GM19468 (cell line): ENCODE data around the gene OR14J1.
"Not testable (repeated sequence)": the region's sequence is repeated elsewhere in the genome, so short reads cannot be mapped to it uniquely, and the experiment has no call there.

ENCODE experiments used
- ATAC-seq: cut with Tn5 transposase; IDR thresholded peaks from one replicate; pipeline ENCODE4 v1.9.1; 2021; ENCODE audit warnings: mild to moderate bottlenecking, moderate library complexity, moderate number of reproducible peaks; ENCODE audit not compliant: unreplicated experiment; ENCODE audit errors: extremely low read depth

OR14J1 gene

GRCh38 chr6:29301316-29301715 is at the start of gene OR14J1:
Gene OR14J1, plus strand, starts transcription at chr6:29301701. Its CDS starts 4,989 bp downstream, at chr6:29306690.
- no peak for ATAC-seq

GRCh38 chr6:29251736-29252135 is 49.8 kb upstream of the OR14J1 start:
- no peak for ATAC-seq

- no peak for ATAC-seq
Observed at GRCh38 chr6:29255530-29255929, 46.0 kb upstream of the OR14J1 start.

- no peak for ATAC-seq
Observed at GRCh38 chr6:29259721-29260120, 41.8 kb upstream of the OR14J1 start.

- no peak for ATAC-seq
Observed at GRCh38 chr6:29263001-29263400, 38.5 kb upstream of the OR14J1 start.

- no peak for ATAC-seq
Observed at GRCh38 chr6:29294499-29294914, 7.0 kb upstream of the OR14J1 start.

GRCh38 chr6:29295181-29295585 is 6.3 kb upstream of the OR14J1 start:
- ATAC-seq, result no peak

- ATAC-seq, result no peak
Observed at GRCh38 chr6:29295623-29296022, 5.9 kb upstream of the OR14J1 start.

GRCh38 chr6:29319931-29320330 is 18.4 kb downstream of the OR14J1 start:
- no peak for ATAC-seq

GRCh38 chr6:29323332-29323731 is 21.8 kb downstream of the OR14J1 start:
- ATAC-seq, result not testable (repeated sequence)

- no peak for ATAC-seq
Observed at GRCh38 chr6:29325777-29326176, 24.3 kb downstream of the OR14J1 start.

GRCh38 chr6:29332676-29333075 is 31.2 kb downstream of the OR14J1 start:
- ATAC-seq, result no peak

- ATAC-seq, result no peak
Observed at GRCh38 chr6:29336269-29336668, 34.8 kb downstream of the OR14J1 start.

- no peak for ATAC-seq
Observed at GRCh38 chr6:29345380-29345779, 43.9 kb downstream of the OR14J1 start.

- not testable (repeated sequence) for ATAC-seq
Observed at GRCh38 chr6:29349348-29349747, 47.8 kb downstream of the OR14J1 start.

- no peak for ATAC-seq
Observed at GRCh38 chr6:29354980-29355379, 53.5 kb downstream of the OR14J1 start.

GRCh38 chr6:29355603-29356002 is 54.1 kb downstream of the OR14J1 start:
- no peak for ATAC-seq
